HCT116 (cell line): Measurements from ENCODE around the gene ZMYND11. TPM values are rescaled to one million over a fixed set of nuclear protein-coding genes. Genes with fewer than 3 reads are reported as not detected.

ENCODE experiments used
- ATAC-seq: fragments of 200-7000 bp; cut with Tn5 transposase; 2 replicates; pipeline ENCODE4 v1.9.1; 2020; ENCODE audit warnings: mild to moderate bottlenecking, moderate library complexity
- BruUV-seq: library from RNA; stranded (reverse); fragments of 400-500 nt; replicated peaks from 2 replicates; lab custom pipeline; 2021; lab: Mats Ljungman, UMichigan
- CTCF ChIA-PET: fragments of 300-600 bp; sonication (Branson Sonifier 250); formaldehyde crosslinking; loops from one replicate; lab custom pipeline; 2021; ENCODE audit warnings: antibody characterized with exemption; lab: Charles Lee
- POLR2A ChIA-PET: fragments of 300-600, 350-600 bp; sonication (Branson Sonifier 250); formaldehyde crosslinking; loops from one replicate; lab custom pipeline; 2021; ENCODE audit warnings: antibody characterized with exemption; lab: Charles Lee
- RAD21 ChIA-PET, 2 experiments: fragments of 300-600 bp; sonication (Branson Sonifier 250); formaldehyde crosslinking; loops; one replicate each; lab custom pipeline; 2023; ENCODE audit warnings: low total read pairs in 2 of 2; ENCODE audit not compliant: uncharacterized antibody in 2 of 2, unreplicated experiment in 2 of 2, low non-redundant PET in 1 of 2; lab: Charles Lee
- DNase-seq: peaks from one replicate; pipeline ENCODE4 v3.0.0-alpha.2; 2010; ENCODE audit warnings: low read depth, low spot score
- H2AFZ ChIP-seq: fragments of 200-600 bp; shearing (Covaris generic), sonication (generic); 2 replicates; pipeline ENCODE4 v1.6.1; 2017; ENCODE audit warnings: low read depth, mixed run types, mixed read lengths, antibody characterized with exemption, low read length; ENCODE audit not compliant: poor library complexity, severe bottlenecking
- H3K27ac ChIP-seq: 2 replicates; pipeline ENCODE4 v1.5.1; 2012; ENCODE audit warnings: low read depth, low read length
- H3K27me3 ChIP-seq: fragments of 200-600 bp; sonication (generic); 2 replicates; pipeline ENCODE4 v1.6.1; 2016; ENCODE audit warnings: mixed run types, low read length, mixed read lengths; ENCODE audit not compliant: insufficient read depth
- H3K36me3 ChIP-seq, 2 experiments: fragments of 200-500 bp in 1 of 2; fragments of 200-600 bp in 1 of 2; sonication (Bioruptor generic) in 1 of 2; sonication (generic) in 1 of 2; 2 replicates each; pipeline versions ENCODE4 v1.5.1 to v1.6.1; 2014 to 2016; ENCODE audit warnings: low read length in 2 of 2, inconsistent platforms in 1 of 2, mixed read lengths in 1 of 2, mixed run types in 1 of 2; ENCODE audit not compliant: insufficient read depth in 2 of 2, control insufficient read depth in 1 of 2
- H3K4me1 ChIP-seq, 2 experiments: fragments of 200-600 bp in 1 of 2; sonication (generic) in 1 of 2; 2 replicates each; pipeline versions ENCODE4 v1.5.1 to v1.6.1; 2012 to 2017; ENCODE audit warnings: low read length in 2 of 2, inconsistent platforms in 1 of 2, mild to moderate bottlenecking in 1 of 2, mixed read lengths in 1 of 2, mixed run types in 1 of 2, moderate library complexity in 1 of 2; ENCODE audit not compliant: insufficient read depth in 2 of 2, control insufficient read depth in 1 of 2
- H3K4me2 ChIP-seq: fragments of 200-600 bp; sonication (generic); 2 replicates; pipeline ENCODE4 v1.6.1; 2017; ENCODE audit warnings: mixed run types, low read length, mixed read lengths
- H3K4me3 ChIP-seq, 2 experiments: fragments of 200-600 bp in 1 of 2; sonication (generic) in 1 of 2; replicated peaks in 1 of 2; 2 replicates each; pipeline ENCODE4 v1.5.1; 2011 to 2016; ENCODE audit warnings: low read length in 2 of 2, control low read depth in 1 of 2, low read depth in 1 of 2, mild to moderate bottlenecking in 1 of 2, mixed read lengths in 1 of 2, mixed run types in 1 of 2
- H3K79me2 ChIP-seq: fragments of 200-600 bp; sonication (generic); 2 replicates; pipeline ENCODE4 v1.6.1; 2017; ENCODE audit warnings: mild to moderate bottlenecking, mixed run types, low read length, moderate library complexity, mixed read lengths; ENCODE audit not compliant: insufficient read depth
- H3K9ac ChIP-seq: fragments of 200-600 bp; sonication (generic); 2 replicates; pipeline ENCODE4 v1.6.1; 2016; ENCODE audit warnings: low read length, mixed read lengths
- H3K9me2 ChIP-seq: fragments of 200-600 bp; sonication (generic), shearing (Covaris generic); 2 replicates; pipeline ENCODE4 v1.6.1; 2017; ENCODE audit warnings: mixed run types, mild to moderate bottlenecking, moderate library complexity; ENCODE audit not compliant: insufficient read depth
- H3K9me3 ChIP-seq, 2 experiments: fragments of 200-500 bp in 1 of 2; fragments of 200-600 bp in 1 of 2; sonication (Bioruptor generic) in 1 of 2; sonication (generic) in 1 of 2; 2 replicates each; pipeline ENCODE4 v1.6.1; 2014 to 2017; ENCODE audit warnings: low read length in 2 of 2, mixed read lengths in 2 of 2, inconsistent platforms in 1 of 2, low read depth in 1 of 2, mild to moderate bottlenecking in 1 of 2, mixed run types in 1 of 2, moderate library complexity in 1 of 2; ENCODE audit not compliant: control insufficient read depth in 1 of 2, insufficient read depth in 1 of 2
- H4K20me1 ChIP-seq: fragments of 200-600 bp; sonication (generic), shearing (Covaris generic); 2 replicates; pipeline ENCODE4 v1.6.1; 2017; ENCODE audit warnings: mixed run types, mild to moderate bottlenecking, moderate library complexity; ENCODE audit not compliant: insufficient read depth
- ATF3 ChIP-seq: IDR thresholded peaks from 2 replicates; pipeline ENCODE4 v1.6.1; 2012
- CBX3 ChIP-seq: IDR thresholded peaks from 2 replicates; pipeline ENCODE4 v1.6.1; 2012; ENCODE audit warnings: low read depth
- CEBPB ChIP-seq: IDR thresholded peaks from 2 replicates; pipeline ENCODE4 v1.6.1; 2012; ENCODE audit warnings: low read depth
- EGR1 ChIP-seq: IDR thresholded peaks from 2 replicates; pipeline ENCODE4 v1.6.1; 2012; ENCODE audit warnings: low read depth
- ELF1 ChIP-seq: IDR thresholded peaks from 2 replicates; pipeline ENCODE4 v1.6.1; 2012; ENCODE audit warnings: low read depth, borderline replicate concordance
- EZH2 ChIP-seq: fragments of 200-600 bp; sonication (generic); IDR thresholded peaks from 2 replicates; pipeline ENCODE4 v1.6.1; 2017; ENCODE audit warnings: antibody characterized with exemption, mixed run types
- EZH2phosphoT487 ChIP-seq: fragments of 200-600 bp; IDR thresholded peaks from 2 replicates; pipeline ENCODE4 v1.6.1; 2018; ENCODE audit warnings: antibody characterized with exemption, borderline replicate concordance
- POLR2A ChIP-seq: IDR thresholded peaks from 2 replicates; pipeline ENCODE4 v1.7.0; 2011; ENCODE audit warnings: borderline replicate concordance; ENCODE audit not compliant: insufficient read depth, insufficient read length; ENCODE audit errors: extremely low read depth
- RAD21 ChIP-seq: IDR thresholded peaks from 2 replicates; pipeline ENCODE4 v1.6.1; 2012; ENCODE audit warnings: low read depth, mild to moderate bottlenecking
- REST ChIP-seq: IDR thresholded peaks from 2 replicates; pipeline ENCODE4 v1.6.1; 2012; ENCODE audit warnings: low read depth
- SIN3A ChIP-seq: IDR thresholded peaks from 2 replicates; pipeline ENCODE4 v1.6.1; 2012; ENCODE audit warnings: low read depth
- SP1 ChIP-seq: IDR thresholded peaks from 2 replicates; pipeline ENCODE4 v1.6.1; 2012; ENCODE audit warnings: low read depth
- TCF7L2 ChIP-seq: IDR thresholded peaks from 2 replicates; pipeline ENCODE4 v1.7.0; 2011; ENCODE audit warnings: borderline replicate concordance, inconsistent platforms; ENCODE audit not compliant: insufficient read depth, insufficient read length; ENCODE audit errors: extremely low read depth
- YY1 ChIP-seq: IDR thresholded peaks from 2 replicates; pipeline ENCODE4 v1.6.1; 2011; ENCODE audit warnings: low read length, low read depth, moderate library complexity, mild to moderate bottlenecking; ENCODE audit not compliant: insufficient replicate concordance; ENCODE audit errors: extremely low read depth
- ZBTB33 ChIP-seq: IDR thresholded peaks from 2 replicates; pipeline ENCODE4 v1.6.1; 2011; ENCODE audit warnings: mild to moderate bottlenecking, low read length, moderate library complexity; ENCODE audit not compliant: insufficient replicate concordance; ENCODE audit errors: extremely low read depth
- ZNF274 ChIP-seq: fragments of 200-500 bp; sonication (Bioruptor generic); IDR thresholded peaks from 2 replicates; pipeline ENCODE4 v1.6.1; 2014; ENCODE audit warnings: mild to moderate bottlenecking, low read depth, low read length, inconsistent platforms
- intact Hi-C: fragments of 100-400 bp; cut with micrococcal nuclease; formaldehyde crosslinking; loops from 2 replicates; pipeline ENCODE4 v1.10.0; 2022
- total RNA-seq: library from RNA; stranded (reverse); gene quantifications from one replicate; pipeline ENCODE4 v1.2.1, GENCODE V29; 2021; ENCODE audit not compliant: unreplicated experiment

Gene ZMYND11
- total RNA-seq, 1 experiment from 2014 or later: 28.3 TPM

GRCh38 chr10:201328-201771 lies 66.1 kb downstream of the ZMYND11 start:
- H3K9me3 ChIP-seq: no peaks in the 10 kb centered on the region
- TF ChIP-seq CBX3: no peak
- no peaks in the 10 kb centered on the region for H3K27me3 ChIP-seq
- no TSS peak for BruUV-seq
- no peaks in the 10 kb centered on the region for H3K9me2 ChIP-seq
- no peaks in the 10 kb centered on the region for H3K4me1 ChIP-seq
- H2AFZ ChIP-seq: no peak overlapping the region
- H4K20me1 ChIP-seq: no peaks in the 10 kb centered on the region
- no peak for ATAC-seq
- DNase-seq: no peak
- no peaks in the 10 kb centered on the region; a peak in 1 of 4 replicates for H3K36me3 ChIP-seq
- no peak overlapping the region for H3K9ac ChIP-seq
- POLR2A ChIA-PET: no interaction called here
- H3K79me2 ChIP-seq: no peaks in the 10 kb centered on the region
- intact Hi-C loops: no loop called here
- RAD21 ChIA-PET: no interaction called here
- no peak overlapping the region for H3K27ac ChIP-seq
- CTCF ChIA-PET: no interaction called here
- H3K4me2 ChIP-seq: no peak overlapping the region
- no peak overlapping the region for H3K4me3 ChIP-seq

GRCh38 chr10:208616-209015 lies 73.4 kb downstream of the ZMYND11 start:
- Histone ChIP-seq H2AFZ (no peak overlapping the region), H3K4me3 (no peak overlapping the region), H4K20me1 (no peaks in the 10 kb centered on the region), H3K4me1 (no peaks in the 10 kb centered on the region), H3K36me3 (no peaks in the 10 kb centered on the region), H3K27ac (no peak overlapping the region), H3K9me3 (no peaks in the 10 kb centered on the region), H3K9ac (no peak overlapping the region), H3K79me2 (no peaks in the 10 kb centered on the region), H3K27me3 (no peaks in the 10 kb centered on the region), H3K9me2 (no peaks in the 10 kb centered on the region), H3K4me2 (no peak overlapping the region)
- DNase-seq: no peak
- ChIA-PET RAD21 (no interaction called here), POLR2A (no interaction called here), CTCF (no interaction called here)
- TF ChIP-seq SP1 (no peak), ELF1 (no peak), CEBPB (no peak), EGR1 (no peak), ATF3 (no peak), EZH2phosphoT487 (no peak), POLR2A (no peak), ZBTB33 (no peak), RAD21 (no peak), ZNF274 (no peak), REST (no peak), EZH2 (no peak), TCF7L2 (no peak), YY1 (no peak), SIN3A (no peak)
- intact Hi-C loops: no loop called here
- BruUV-seq: no TSS peak
- ATAC-seq: no peak
